Measurements from ENCODE around the gene SLC16A7.
"Not testable (repeated sequence)": the region's sequence is repeated elsewhere in the genome, so short reads cannot be mapped to it uniquely, and the experiment has no call there.

SLC16A7 gene, protein sequence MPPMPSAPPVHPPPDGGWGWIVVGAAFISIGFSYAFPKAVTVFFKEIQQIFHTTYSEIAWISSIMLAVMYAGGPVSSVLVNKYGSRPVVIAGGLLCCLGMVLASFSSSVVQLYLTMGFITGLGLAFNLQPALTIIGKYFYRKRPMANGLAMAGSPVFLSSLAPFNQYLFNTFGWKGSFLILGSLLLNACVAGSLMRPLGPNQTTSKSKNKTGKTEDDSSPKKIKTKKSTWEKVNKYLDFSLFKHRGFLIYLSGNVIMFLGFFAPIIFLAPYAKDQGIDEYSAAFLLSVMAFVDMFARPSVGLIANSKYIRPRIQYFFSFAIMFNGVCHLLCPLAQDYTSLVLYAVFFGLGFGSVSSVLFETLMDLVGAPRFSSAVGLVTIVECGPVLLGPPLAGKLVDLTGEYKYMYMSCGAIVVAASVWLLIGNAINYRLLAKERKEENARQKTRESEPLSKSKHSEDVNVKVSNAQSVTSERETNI

DNA sequence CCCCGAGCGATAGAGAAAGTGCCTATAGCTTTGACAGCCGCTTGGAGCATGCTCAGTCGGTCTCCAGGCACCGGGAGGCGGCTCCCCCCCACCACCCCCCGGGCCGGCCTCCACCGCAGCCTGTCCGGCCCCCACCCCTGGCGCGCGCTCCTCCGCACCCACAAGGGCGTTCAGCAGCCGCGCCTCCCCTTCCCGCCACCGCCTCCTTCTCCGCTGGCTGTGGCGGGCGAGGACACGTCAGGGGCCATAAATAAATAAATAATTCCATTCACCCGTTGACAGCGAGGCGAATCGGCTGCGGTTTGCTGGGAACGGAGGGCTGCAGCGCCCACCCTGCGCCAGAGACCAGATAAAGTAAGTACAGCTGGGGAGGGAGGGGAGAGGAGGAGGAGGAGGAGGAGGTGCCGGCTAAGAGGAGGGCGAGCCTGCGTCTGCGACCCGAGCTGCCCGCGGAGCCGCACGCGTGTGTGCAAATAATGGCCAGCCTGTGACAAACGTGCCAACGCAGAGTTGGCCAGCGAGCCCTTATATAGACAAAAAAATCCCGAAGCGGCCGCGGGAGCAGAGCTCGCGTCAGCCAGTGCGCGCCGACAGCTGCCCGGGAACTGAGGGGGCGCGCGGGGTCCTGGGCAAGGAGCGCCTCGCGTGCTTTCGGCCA is at the start of gene SLC16A7:
Gene SLC16A7, plus strand, starts transcription at position 147 of the 658 bp plus-strand sequence. CDS start 108,773 bp downstream, outside the sequence.
- peak; percentile 77 for DNase-seq

DNA sequence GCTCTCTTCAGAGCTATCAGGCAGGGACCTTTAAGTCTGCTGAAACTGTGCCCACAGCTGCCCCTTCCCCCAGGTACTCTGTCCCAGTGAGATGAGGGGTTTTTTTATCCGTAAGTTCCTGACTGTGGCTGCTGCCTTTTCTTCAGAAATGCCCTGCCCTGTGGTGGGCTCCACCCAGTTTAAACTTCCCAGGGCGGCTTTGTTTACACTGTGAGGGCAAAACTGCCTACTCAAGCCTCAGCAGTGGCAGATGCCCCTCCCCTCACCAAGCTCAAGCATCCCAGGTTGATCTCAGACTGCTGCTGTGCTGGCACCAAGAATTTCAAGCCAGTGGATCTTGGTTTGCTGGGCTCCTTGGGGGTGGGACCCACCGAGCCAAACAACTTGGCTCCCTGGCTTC is 46.9 kb upstream of the SLC16A7 start:
- DNase-seq, result no peak

DNA sequence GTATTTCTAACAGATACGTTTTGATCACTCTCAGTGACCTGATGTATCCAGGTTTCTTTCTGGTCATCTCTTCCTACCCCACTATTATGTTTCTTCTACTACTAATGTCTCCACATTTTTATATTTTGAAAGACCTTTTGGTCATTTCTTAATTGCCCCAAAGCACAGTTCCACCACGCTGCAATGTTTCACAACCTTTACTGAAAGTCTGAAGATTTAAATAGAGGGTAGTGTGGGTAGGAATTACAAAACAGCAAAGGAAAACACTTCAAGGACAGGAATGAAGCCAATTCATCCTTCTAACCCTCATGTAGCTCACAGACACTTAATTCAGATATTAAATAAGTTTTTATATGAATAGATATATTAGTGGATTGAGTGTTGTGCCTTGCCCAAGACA is 36.1 kb upstream of the SLC16A7 start:
- DNase-seq, result no peak

DNA sequence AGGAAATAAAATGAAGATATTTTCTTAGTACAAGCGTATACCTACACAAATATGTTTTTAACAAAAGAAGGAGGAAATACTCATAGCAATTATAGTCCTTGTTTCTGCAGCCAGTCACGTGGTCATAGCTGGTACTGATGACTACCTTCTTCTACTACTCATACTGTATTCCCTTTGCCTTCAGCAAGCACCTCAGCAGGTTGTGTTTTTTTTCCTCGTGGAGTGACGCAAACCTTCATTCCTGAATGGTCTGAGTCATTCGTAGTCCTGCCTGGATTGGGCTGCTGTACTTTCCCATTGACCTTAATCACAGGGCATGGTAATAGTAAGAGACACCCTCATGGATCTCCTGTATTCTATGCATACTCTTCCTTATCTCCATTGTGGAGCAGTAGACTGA is 25.7 kb upstream of the SLC16A7 start:
- DNase-seq, result no peak

DNA sequence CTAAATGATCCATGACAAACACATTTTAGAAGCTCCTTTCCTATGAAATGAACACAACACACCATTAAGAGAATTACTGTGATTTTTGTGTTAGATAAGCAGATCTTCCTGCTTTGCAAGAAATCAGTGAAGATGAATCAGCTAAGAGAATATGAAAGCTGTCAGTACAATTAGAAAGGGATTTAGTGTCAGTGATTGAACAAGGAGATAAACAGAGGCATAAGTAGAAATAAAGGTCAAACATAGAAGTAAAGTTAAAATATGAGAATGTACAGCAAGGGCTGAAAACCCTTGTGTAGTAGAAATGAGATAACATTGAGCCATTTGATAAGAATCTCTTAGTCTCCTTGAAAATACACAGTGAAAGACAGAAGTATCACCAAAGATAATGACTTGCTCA is 21.4 kb upstream of the SLC16A7 start:
- no peak for DNase-seq

DNA sequence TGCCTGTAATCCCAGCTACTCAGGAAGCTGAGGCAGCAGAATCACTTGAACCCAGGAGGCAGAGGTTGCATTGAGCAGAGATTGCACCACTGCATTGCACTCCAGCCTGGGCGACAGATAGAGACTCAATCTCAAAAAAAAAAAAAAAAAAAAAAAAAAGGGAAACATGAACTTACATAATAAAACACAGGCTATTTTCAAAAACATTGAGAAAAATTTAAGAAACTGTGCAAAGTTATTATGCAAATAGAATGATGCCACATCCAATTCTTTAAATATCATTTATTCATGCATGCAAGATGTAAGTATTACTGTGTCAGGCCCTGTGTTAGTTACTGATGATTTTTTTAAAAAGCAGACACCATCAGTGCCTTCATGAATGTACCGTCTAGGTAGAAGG is 20.0 kb upstream of the SLC16A7 start:
- DNase-seq, result no peak

DNA sequence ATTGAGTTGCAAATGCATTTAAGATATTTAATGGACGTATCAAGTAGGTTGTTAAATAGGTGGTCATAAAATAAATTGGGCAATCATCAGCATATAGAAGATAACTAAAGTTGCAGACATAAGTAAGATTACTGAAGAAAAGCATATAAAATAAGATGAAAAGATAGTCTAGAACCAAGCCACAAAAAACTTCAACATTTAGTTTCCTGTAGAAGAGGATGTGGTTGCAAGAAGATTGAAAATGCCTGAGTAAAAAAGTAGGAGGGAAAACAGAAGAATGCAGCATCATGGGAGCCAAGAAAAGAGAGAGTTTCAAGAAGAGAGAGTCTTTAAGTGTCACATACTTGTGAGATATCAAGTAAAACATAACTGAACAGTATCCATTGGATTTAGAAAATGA is 17.6 kb upstream of the SLC16A7 start:
- DNase-seq, result no peak

DNA sequence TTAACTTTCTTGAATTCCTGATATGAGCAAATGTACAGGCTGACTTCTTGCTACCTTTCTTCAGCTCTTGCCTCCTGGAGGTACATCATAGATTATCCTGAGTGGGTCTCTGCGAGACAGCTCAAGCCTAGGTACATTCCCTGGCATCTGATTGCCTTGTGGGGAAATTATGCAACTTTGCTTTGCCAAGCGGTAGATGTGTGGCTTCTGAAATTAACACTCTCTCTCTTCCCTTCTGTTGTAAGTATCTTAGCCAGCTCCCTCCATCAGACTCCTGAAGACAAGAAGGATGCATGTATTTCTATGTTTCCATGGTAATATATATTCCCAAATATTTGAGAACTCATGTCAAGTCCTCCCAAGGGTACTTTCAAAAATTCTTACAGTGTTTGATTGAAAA is 16.2 kb upstream of the SLC16A7 start:
- no peak for DNase-seq

DNA sequence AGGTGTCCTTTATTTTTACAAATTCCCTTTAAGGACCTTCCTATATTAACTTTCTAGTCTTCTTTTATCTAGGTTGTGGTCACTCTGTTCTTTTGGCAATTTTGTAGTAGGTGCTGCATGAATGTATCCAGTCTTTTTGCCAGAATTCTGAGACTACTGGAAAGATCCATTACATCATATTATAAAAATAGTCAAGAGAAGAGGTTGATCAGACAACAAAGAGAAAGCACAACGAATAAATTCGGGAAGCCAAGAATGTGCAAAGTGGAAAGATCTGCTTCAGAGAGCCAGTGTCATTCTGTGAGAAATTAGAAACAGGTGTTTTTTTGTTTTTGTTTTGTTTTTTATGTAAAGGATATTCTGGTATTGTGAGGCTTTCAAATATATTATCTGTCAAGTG is 15.8 kb upstream of the SLC16A7 start:
- DNase-seq, result no peak

DNA sequence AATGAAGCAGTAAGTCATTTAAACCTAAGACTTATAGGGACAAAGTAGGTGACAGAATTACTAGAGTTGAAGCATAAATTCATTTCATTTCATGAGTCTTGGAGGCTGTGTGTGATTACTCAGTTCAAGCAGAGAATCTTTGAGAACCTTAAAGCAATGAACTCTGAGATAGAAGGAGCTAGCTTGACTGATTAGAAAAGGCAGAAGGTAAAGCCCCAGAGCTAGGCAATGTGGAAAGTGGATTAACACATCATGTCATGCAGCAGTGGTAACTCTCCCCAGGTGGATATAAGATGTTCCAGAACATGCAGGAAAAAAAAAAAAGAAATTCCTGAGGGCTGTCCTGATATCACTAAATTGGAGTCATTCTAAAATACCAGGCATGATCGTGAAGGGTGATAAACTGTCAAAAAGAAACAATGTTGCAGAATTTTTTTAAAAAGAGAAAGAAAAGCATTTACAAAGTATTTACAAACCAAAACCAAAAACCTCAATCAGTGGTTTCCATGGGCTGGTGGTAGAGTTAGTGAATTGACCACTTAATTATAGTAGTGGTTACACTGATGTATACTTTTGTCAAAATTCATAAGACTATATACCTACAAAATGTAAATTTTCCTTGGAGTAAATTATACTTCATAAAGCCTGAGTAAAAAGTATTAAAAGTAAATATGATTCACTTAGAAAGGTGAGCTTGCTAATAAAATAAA is 12.7 kb upstream of the SLC16A7 start:
- DNase-seq, result no peak

DNA sequence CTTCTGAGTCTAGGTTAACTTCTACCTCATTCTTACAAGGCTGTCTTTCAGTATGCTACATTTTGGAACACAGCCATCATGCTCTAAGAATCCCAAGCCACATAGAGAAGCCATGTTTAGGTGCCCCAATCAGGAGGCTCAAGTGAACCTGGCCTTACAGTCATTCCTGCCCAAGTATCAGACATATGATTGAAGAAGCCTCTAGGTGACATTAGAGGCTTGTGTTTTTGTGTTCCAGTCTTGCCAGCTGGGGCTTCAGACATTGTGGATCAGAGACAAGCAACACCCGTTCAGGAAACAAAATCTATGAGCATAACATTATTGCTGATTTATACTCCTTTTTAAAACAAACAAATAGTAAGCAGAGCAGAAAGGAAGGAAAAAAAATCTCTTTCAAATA is 8.1 kb upstream of the SLC16A7 start:
- DNase-seq, result no peak

DNA sequence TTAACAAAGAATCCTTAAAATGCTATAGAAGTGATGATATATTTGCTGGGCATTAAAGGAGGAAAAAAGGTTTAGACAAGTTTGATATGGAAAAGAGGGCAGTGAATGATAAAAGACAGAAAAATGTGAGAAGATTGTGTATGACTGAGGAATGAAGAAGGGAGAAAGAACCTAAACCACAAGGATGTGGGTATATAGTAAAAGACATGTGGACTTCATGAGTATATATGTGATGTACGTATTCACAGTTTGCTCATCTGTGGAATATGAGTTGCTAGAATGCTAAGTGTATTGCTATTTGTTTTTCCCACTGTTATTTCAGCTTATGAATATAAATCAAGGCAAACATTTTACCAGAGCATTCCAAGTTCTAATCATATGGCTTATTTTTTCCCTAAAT is 2.1 kb upstream of the SLC16A7 start:
- DNase-seq, result no peak

DNA sequence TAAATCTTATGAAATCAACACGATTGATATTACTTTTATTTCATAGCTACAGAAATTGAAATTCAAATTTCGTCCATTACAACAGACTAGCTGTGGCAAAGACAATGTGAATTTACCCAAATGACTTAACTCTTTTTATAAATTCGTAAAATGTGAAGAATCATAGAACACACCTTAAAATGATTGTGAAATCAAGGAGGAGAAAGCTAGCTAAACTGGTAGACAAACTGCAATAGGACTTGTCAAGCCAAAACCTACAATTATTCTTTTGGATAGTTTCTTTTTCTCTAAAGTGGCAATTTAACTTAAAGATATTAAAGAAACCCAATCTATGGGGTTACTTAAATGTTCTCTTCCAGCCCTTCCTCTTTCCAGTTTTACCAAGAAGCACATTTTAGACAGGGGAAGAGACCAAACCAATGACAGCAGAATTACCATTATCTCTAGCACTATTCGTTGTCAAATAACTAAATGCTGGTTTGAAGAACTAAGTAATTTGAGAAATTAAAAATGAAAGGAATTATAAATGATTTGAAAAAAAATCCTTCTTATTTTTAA is 807 bp upstream of the SLC16A7 start:
- no peak for DNase-seq

DNA sequence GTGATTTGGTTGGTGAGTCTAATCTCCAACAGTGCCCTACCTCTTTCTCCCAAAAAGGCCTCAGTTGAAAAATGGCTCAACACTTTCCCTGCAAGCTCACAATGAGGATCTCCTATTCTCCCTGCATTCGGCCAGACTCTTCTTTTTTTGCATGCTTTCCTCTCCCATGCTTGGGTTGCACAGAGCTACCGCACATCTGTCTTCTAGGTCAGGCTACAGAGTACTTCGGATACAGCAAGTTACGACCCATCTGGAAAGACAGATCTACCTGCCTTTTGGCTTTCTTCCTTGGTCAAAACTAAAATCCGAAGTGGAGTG is 305 bp upstream of the SLC16A7 start:
- no peak for DNase-seq

DNA sequence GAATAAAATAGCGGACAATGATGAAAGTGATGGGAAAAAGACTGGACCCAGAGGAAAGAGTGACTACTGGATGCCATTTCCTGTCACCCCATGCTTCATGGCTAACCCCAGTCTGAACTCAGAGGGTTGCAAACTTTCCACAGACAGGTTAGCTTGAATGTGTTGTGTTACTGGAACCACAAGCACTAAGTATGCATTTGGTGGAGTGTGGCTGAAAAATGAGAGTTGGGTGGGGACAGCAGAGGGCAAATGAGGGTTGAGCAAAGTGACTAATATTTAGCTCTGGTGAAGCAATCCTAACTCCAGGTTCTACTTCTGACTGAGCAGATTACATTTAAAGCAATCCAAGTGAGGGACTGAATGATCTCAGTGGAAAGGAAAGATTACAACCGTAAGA is 1.6 kb downstream of the SLC16A7 start:
- DNase-seq, result no peak

DNA sequence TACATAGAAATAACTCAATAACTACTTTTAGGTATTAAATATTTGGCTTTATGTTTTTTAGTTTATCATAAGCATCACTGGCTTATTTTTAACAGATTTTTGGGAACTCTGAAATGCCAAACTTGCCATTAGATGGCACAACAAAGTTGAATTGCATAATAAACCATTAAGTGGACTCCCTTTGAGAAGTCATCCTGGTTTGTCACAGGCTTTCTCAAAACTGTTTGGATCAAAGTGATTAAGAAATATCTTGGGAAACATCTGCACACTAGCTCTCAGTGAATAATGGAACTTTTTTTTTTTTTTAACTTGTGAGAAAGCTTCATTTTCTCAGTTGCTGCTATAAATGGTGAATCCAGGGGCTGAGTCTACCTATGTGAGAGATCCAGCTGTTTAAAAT is 4.3 kb downstream of the SLC16A7 start:
- DNase-seq, result no peak

DNA sequence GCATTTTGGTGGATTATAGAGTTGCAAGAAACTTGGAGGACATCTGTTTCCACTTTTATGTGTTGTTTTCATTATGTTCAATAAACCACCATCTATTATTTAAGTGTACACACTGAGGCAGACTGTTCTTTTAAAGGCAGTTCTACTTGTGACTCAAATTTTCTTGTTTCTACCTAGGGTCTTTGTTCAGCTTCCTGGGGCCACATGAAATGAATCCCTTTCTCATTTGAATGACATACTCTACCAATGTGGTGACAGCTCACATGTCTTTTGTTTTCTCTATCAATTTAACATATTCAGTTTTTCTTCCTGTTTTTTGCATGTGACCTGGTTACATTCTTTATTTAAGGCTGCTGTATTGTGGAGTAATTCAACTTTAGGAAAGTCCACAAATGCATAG is 7.9 kb downstream of the SLC16A7 start:
- DNase-seq, result no peak

DNA sequence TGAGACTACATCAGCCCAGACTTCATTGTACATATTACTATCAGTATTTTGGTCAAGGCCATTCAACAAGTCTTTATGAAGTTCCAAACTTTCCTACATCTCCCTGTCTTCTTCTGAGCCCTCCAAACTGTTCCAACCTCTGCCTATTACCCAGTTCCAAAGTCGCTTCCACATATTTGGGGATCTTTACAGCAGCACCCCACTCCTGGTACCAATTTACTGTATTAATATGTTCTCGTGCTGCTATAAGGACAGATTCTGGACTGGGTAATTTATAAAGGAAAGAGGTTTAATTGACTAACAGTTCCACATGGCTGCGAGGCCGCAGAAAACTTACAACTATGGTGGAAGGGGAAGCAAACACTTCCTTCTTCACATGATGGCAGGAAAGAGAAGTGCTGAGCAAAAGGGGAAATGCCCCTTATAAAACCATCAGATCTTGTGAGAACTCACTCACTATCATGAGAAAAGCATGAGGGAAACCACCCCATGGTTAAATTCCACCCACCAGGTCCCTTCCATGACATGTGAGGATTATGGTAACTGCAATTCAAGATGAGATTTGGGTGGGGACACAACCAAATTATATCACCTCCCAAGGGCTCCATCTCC is 17.1 kb downstream of the SLC16A7 start:
- DNase-seq, result not testable (repeated sequence)

DNA sequence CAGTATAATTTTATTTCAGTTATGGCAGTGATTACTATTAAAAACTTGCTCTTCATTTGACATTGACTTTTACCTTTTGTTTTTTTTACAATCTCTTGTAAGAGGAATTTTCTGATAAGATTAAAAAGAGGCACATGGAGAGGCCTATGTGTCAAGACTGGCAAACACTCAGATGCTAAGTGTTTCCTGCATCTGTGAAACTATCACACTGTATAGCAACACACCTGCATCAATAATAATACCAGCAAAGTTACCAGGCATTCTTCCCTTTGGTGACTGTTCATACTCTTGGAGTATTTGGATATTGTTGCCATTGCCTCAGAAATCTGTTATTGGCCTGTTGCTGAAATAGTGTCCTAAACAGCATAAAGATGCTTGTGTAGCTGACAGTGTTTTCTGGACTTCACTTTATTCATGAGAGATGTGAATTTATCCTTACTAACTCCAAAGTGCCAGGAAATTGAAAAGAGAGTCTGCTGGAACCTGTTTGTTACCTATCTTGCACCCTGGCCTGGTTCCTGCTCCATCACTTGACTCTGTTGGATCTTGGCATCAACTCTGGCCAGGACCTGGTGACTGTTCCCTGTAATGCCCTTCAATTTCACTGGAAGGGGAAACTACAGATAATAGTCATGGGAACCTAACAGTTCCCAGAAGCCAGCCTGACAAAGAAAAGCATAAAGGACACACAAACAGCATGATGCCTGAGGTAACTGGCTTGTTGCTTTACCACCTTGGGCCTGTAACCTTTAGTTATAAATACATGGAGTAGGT is 19.8 kb downstream of the SLC16A7 start:
- DNase-seq, result no peak

DNA sequence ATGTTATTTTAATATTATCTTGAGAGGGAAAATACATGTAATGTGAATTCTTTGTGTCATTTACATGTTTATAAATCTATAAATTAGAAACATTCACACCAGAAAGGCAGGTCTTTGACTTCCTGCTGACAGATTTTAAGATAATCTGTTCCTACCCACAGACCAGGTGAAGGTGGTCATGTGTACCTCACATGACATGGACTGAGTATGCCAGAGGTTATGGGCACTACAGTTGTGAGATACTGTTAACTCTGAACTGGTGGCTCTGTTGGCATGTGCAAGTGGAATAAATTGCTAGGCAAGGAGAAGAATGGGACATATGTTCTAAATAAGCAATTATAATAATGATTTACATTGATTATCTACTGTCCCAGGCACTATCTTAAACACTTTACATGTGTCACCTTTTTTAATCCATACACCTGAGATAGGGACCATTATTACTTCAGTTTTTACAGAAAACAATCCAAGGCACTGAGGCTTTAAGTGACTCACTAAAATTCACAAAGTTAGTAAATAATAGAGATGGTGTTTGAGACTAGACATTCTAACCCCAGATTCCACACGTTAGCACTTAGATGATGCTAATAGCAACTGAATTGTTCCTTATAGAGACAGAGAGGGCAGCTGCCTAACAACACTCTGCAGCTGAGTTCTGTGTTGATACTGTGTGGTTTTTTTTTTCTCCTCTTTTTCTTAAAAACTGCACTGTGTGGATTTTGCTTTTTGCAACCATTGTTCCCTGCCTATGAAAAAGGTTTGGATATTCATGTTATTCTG is 23.8 kb downstream of the SLC16A7 start:
- no peak for DNase-seq

DNA sequence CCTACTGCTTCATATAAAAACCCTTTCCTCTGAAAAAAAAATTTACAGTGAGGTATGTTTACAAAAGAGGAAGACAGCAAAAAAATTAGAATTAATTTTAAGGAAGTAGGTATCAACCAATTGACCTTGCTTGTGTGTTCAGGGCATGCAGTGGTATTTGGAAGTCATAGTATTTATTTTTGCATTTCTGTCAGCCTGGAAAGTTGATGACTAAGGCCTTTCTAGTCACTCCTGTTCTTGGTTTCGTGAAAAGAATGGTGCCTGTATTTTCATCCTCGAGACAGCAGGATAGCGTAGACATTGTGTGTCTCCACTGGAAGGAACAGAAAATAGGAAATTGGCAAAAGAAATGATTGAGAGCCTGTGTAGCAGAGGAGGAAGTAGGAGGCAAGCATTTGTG is 24.5 kb downstream of the SLC16A7 start:
- no peak for DNase-seq

Measured in NCI-H69 (cell line).